H9 (cell line): ENCODE data around the gene KIF5C. TPM values are rescaled to one million over a fixed set of nuclear protein-coding genes. Genes with fewer than 3 reads are reported as not detected.

Experiments
- DNase-seq: peaks from one replicate; pipeline ENCODE4 v3.0.0-alpha.2; 2017
- H2AFZ ChIP-seq: one replicate; pipeline ENCODE4 v1.6.1; 2013; ENCODE audit warnings: mild to moderate bottlenecking, low read length, control low read depth, moderate library complexity
- H2AK5ac ChIP-seq: 2 replicates; pipeline ENCODE4 v1.6.1; 2013; ENCODE audit warnings: low read length, control low read depth, mixed read lengths; ENCODE audit not compliant: insufficient read length
- H2BK120ac ChIP-seq: one replicate; pipeline ENCODE4 v1.6.1; 2013; ENCODE audit warnings: low read depth, mild to moderate bottlenecking, low read length, control low read depth, inconsistent platforms; ENCODE audit not compliant: poor library complexity, severe bottlenecking
- H2BK12ac ChIP-seq: 2 replicates; pipeline ENCODE4 v1.6.1; 2013; ENCODE audit warnings: low read length, control low read depth, mixed read lengths, low read depth; ENCODE audit not compliant: insufficient read length
- H2BK15ac ChIP-seq: 2 replicates; pipeline ENCODE4 v1.6.1; 2013; ENCODE audit warnings: low read depth, low read length, control low read depth
- H2BK20ac ChIP-seq: one replicate; pipeline ENCODE4 v1.6.1; 2013; ENCODE audit warnings: low read depth, mild to moderate bottlenecking, low read length, control low read depth, inconsistent platforms; ENCODE audit not compliant: poor library complexity, severe bottlenecking
- H2BK5ac ChIP-seq: 2 replicates; pipeline ENCODE4 v1.6.1; 2013; ENCODE audit warnings: low read length, control low read depth, mixed read lengths; ENCODE audit not compliant: insufficient read length
- H3K14ac ChIP-seq: 2 replicates; pipeline ENCODE4 v1.6.1; 2013; ENCODE audit warnings: low read length, control low read depth; ENCODE audit not compliant: insufficient read depth
- H3K18ac ChIP-seq: 2 replicates; pipeline ENCODE4 v1.6.1; 2013; ENCODE audit warnings: low read depth, mild to moderate bottlenecking, mixed read lengths, low read length, control low read depth; ENCODE audit not compliant: insufficient read length
- H3K23ac ChIP-seq: 2 replicates; pipeline ENCODE4 v1.6.1; 2013; ENCODE audit warnings: low read length, control low read depth, mixed read lengths, low read depth; ENCODE audit not compliant: insufficient read length
- H3K23me2 ChIP-seq: 2 replicates; pipeline ENCODE4 v1.6.1; 2013; ENCODE audit warnings: low read depth, mild to moderate bottlenecking, mixed read lengths, low read length, control low read depth; ENCODE audit not compliant: insufficient read length, poor library complexity, severe bottlenecking
- H3K27ac ChIP-seq: 2 replicates; pipeline ENCODE4 v1.5.1; 2013; ENCODE audit warnings: low read length, control low read depth, mixed read lengths, low read depth; ENCODE audit not compliant: insufficient read length
- H3K27me3 ChIP-seq: 2 replicates; pipeline ENCODE4 v1.6.1; 2013; ENCODE audit warnings: low read length, control low read depth, inconsistent platforms; ENCODE audit not compliant: insufficient read depth
- H3K4ac ChIP-seq: 2 replicates; pipeline ENCODE4 v1.6.1; 2013; ENCODE audit warnings: low read depth, mild to moderate bottlenecking, control low read depth, inconsistent platforms, low read length, moderate library complexity
- H3K4me1 ChIP-seq: 2 replicates; pipeline ENCODE4 v1.6.1; 2013; ENCODE audit warnings: low read length, control low read depth, inconsistent platforms; ENCODE audit not compliant: insufficient read depth
- H3K4me2 ChIP-seq: 2 replicates; pipeline ENCODE4 v1.6.1; 2013; ENCODE audit warnings: low read length, control low read depth, mixed read lengths; ENCODE audit not compliant: insufficient read length, insufficient read depth
- H3K56ac ChIP-seq: 2 replicates; pipeline ENCODE4 v1.6.1; 2013; ENCODE audit warnings: low read depth, mild to moderate bottlenecking, mixed read lengths, low read length, control low read depth; ENCODE audit not compliant: insufficient read length
- H3K79me1 ChIP-seq: 2 replicates; pipeline ENCODE4 v1.6.1; 2013; ENCODE audit warnings: low read depth, mild to moderate bottlenecking, moderate library complexity, low read length, control low read depth, inconsistent platforms; ENCODE audit not compliant: insufficient read depth, poor library complexity, severe bottlenecking
- H3K79me2 ChIP-seq: 2 replicates; pipeline ENCODE4 v1.6.1; 2013; ENCODE audit warnings: low read length, control low read depth, inconsistent platforms; ENCODE audit not compliant: insufficient read depth
- H3K9ac ChIP-seq: 2 replicates; pipeline ENCODE4 v1.6.1; 2013; ENCODE audit warnings: low read length, control low read depth, mixed read lengths; ENCODE audit not compliant: insufficient read length; ENCODE audit errors: extremely low read depth
- H3K9me3 ChIP-seq: one replicate; pipeline ENCODE4 v1.6.1; 2013; ENCODE audit warnings: low read depth, low read length, inconsistent platforms; ENCODE audit not compliant: control insufficient read depth
- H3T11ph ChIP-seq: one replicate; pipeline ENCODE4 v1.6.1; 2013; ENCODE audit warnings: mild to moderate bottlenecking, low read length, control low read depth, inconsistent platforms
- H4K20me1 ChIP-seq: one replicate; pipeline ENCODE4 v1.6.1; 2013; ENCODE audit not compliant: control insufficient read depth, insufficient read length, insufficient read depth
- H4K5ac ChIP-seq: 2 replicates; pipeline ENCODE4 v1.6.1; 2013; ENCODE audit warnings: low read depth, mild to moderate bottlenecking, mixed read lengths, low read length, control low read depth; ENCODE audit not compliant: insufficient read length
- H4K8ac ChIP-seq: replicated peaks from 2 replicates; pipeline ENCODE4 v1.6.1; 2013; ENCODE audit warnings: low read length, control low read depth, mixed read lengths, low read depth; ENCODE audit not compliant: insufficient read length
- H4K91ac ChIP-seq: 2 replicates; pipeline ENCODE4 v1.6.1; 2013; ENCODE audit warnings: low read depth, mild to moderate bottlenecking, moderate library complexity, mixed read lengths, low read length, control low read depth; ENCODE audit not compliant: insufficient read length
- H3K27ac Mint-ChIP-seq, 3 experiments: 2 replicates in 2 of 3; 3 replicates in 1 of 3; pipeline ENCODE4 v1.8.0; 2020 to 2021; ENCODE audit warnings: mixed read lengths in 3 of 3, mild to moderate bottlenecking in 1 of 3, moderate library complexity in 1 of 3
- H3K27me3 Mint-ChIP-seq: 2 replicates; pipeline ENCODE4 v1.8.0; 2021; ENCODE audit warnings: low read depth, mild to moderate bottlenecking, moderate library complexity, mixed read lengths
- H3K36me3 Mint-ChIP-seq, 3 experiments: 2 replicates in 2 of 3; 3 replicates in 1 of 3; pipeline ENCODE4 v1.8.0; 2020 to 2021; ENCODE audit warnings: low read depth in 3 of 3, mixed read lengths in 3 of 3; ENCODE audit not compliant: insufficient read depth in 1 of 3
- H3K4me1 Mint-ChIP-seq, 2 experiments: 2 replicates each; pipeline ENCODE4 v1.8.0; 2020; ENCODE audit warnings: mixed read lengths in 2 of 2
- H3K4me3 Mint-ChIP-seq, 2 experiments: 2 replicates in 1 of 2; 3 replicates in 1 of 2; pipeline ENCODE4 v1.8.0; 2020 to 2021; ENCODE audit warnings: mild to moderate bottlenecking in 2 of 2, mixed read lengths in 2 of 2, moderate library complexity in 1 of 2
- H3K9me3 Mint-ChIP-seq, 2 experiments: 2 replicates in 1 of 2; 3 replicates in 1 of 2; pipeline ENCODE4 v1.8.0; 2020; ENCODE audit warnings: mild to moderate bottlenecking in 2 of 2, mixed read lengths in 2 of 2, moderate library complexity in 1 of 2
- WGBS: extraction: QIAGEN DNeasy Blood & Tissue Kit; methylation state at CpG from one replicate; pipeline ENCODE4 v1.1.7; 2013; ENCODE audit warnings: missing lambda C conversion rate, low lambda C conversion rate, mixed read lengths; ENCODE audit not compliant: insufficient read length; ENCODE audit errors: extremely low coverage; 5-methylcytosine and 5-hydroxymethylcytosine counted together
- total RNA-seq: library from RNA; stranded (reverse); gene quantifications from 2 replicates; pipeline ENCODE4 v1.2.1, GENCODE V29; 2021
- TF ChIP-seq, protein P1 (sequence below): fragments of 200-600 bp; sonication (generic); conservative IDR thresholded peaks from 3 replicates; pipeline ENCODE4 v1.8.0; 2021; ENCODE audit warnings: antibody characterized with exemption, mild to moderate bottlenecking

Gene KIF5C
- total RNA-seq, 1 experiment from 2014 or later = 52.9 TPM

DNA sequence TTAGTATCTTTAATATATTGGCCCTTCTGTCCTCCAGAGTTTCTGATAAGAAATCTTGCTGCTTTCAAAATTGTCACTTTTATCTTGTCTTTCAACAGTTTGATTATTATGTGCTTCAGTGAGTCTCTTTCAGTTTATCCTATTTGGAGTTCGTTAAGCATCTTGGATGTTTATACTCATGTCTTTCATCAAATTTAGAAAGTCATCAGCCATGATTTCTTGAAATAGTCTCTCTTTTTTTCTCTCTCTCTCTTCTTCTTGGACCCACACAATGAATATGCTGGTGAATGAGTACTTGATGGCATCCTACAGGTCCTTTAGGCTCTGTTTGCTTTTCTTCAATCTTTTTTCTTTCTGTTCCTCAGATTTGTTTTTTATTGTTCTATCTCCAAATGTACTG is 26.9 kb upstream of the KIF5C start:
- Mint-ChIP-seq H3K4me1 (peaks cover 3 to 5% of the 10 kb centered on the region in 2 experiments; a peak in 2 of 4 replicates), H3K4me3 (no peak overlapping the region), H3K9me3 (peaks cover 4 to 6% of the 10 kb centered on the region in 2 experiments; a peak in 3 of 5 replicates), H3K36me3 (peaks cover 0 to 6% (median 0%) of the 10 kb centered on the region in 3 experiments; a peak in 2 of 7 replicates), H3K27me3 (peaks cover 7% of the 10 kb centered on the region), H3K27ac (no peak overlapping the region)
- Histone ChIP-seq H4K20me1 (no peaks in the 10 kb centered on the region), H3K79me2 (no peaks in the 10 kb centered on the region), H3K9ac (no peak overlapping the region), H3K27ac (no peak overlapping the region), H3K18ac (no peak overlapping the region), H4K91ac (no peak overlapping the region), H3K4ac (no peak overlapping the region), H2AK5ac (no peak overlapping the region), H2AFZ (no peak overlapping the region), H3K23ac (no peak overlapping the region), H3K27me3 (no peaks in the 10 kb centered on the region), H3K56ac (no peak overlapping the region), H3K79me1 (no peaks in the 10 kb centered on the region), H2BK20ac (no peak overlapping the region), H2BK15ac (no peak overlapping the region), H3T11ph (no peak overlapping the region), H4K5ac (no peak overlapping the region), H4K8ac (no peak overlapping the region), H3K4me1 (no peaks in the 10 kb centered on the region), H2BK5ac (no peak overlapping the region), H3K4me2 (no peak overlapping the region), H2BK120ac (no peak overlapping the region), H2BK12ac (no peak overlapping the region), H3K9me3 (no peaks in the 10 kb centered on the region), H3K14ac (no peak overlapping the region), H3K23me2 (no peaks in the 10 kb centered on the region)
- DNase-seq = no peak
- TF ChIP-seq, protein P1, sequence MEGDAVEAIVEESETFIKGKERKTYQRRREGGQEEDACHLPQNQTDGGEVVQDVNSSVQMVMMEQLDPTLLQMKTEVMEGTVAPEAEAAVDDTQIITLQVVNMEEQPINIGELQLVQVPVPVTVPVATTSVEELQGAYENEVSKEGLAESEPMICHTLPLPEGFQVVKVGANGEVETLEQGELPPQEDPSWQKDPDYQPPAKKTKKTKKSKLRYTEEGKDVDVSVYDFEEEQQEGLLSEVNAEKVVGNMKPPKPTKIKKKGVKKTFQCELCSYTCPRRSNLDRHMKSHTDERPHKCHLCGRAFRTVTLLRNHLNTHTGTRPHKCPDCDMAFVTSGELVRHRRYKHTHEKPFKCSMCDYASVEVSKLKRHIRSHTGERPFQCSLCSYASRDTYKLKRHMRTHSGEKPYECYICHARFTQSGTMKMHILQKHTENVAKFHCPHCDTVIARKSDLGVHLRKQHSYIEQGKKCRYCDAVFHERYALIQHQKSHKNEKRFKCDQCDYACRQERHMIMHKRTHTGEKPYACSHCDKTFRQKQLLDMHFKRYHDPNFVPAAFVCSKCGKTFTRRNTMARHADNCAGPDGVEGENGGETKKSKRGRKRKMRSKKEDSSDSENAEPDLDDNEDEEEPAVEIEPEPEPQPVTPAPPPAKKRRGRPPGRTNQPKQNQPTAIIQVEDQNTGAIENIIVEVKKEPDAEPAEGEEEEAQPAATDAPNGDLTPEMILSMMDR = no peak
- no CpG with 5 or more reads among the region's 1 CpG for WGBS
